ENCODE measurements around the gene IQCF2.
"Not testable (repeated sequence)": the region's sequence is repeated elsewhere in the genome, so short reads cannot be mapped to it uniquely, and the experiment has no call there.

IQCF2 gene

DNA sequence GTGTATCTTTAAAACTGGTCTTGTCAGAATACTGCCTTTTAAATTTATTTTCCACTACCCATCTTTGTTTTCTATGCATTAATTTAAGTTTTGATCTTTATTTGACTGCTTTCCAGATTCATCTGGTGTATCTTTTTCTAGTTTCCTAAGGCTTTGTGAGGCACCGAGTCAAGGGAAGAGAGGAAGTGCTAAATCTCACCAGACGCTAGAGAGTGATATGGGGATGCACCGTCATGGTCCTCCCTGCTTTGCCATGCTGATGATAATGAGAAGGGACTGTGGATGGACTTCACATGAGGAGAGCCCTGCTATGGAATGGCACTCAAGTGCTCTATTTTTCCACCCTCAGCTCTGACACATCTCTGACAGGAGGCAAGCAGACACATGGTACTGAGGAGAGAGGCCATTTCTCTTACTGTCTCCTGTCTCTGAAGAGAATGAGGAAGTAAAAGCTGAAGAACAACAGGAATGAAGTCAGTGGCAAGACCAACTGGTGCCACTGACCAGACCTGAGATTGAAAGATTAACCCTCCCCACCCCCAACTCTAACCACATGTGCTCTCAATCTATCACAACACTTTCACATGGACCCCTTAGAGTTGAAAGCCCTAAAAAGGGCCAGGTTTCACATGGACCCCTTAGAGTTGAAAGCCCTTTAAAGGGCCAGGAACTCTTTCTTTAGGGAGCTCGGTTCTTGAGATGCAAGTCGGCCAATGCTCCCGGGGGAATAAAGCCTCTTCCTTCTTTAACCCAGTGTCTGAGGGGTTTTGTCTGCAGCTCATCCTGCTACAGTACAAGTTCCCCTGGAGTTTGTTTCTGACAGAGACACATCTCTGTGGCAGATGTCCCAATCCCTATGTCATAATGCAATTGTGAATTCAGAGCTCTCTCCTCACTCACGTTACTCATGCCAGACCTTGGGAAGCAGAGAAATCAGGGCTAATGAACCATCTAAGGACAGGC, at the start of gene IQCF2:
Gene IQCF2, plus strand, starts transcription at position 913 of the 963 bp plus-strand sequence. CDS start 52 bp downstream, outside the sequence.
- no peak for DNase-seq

DNA sequence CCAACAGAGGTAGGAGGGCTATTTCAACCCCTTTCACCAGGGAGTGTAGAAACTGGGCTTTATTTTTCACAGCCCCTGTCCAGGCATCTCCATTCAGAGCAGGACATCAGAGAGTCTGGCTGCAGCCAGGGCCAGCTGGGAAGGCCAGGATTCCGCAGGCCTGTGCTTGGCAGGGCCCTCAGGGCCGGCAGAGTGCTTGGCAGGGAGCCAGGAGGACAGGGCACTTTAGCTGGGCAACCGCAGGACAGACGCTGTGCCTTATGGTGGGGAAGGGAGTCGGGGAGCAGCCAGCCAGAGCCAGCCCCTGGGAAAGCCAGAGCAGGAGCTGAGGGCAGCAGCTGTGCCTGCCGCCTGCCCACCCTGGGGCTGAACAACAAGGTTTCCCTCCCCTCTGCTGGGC, 47.9 kb upstream of the IQCF2 start:
- no peak for DNase-seq

DNA sequence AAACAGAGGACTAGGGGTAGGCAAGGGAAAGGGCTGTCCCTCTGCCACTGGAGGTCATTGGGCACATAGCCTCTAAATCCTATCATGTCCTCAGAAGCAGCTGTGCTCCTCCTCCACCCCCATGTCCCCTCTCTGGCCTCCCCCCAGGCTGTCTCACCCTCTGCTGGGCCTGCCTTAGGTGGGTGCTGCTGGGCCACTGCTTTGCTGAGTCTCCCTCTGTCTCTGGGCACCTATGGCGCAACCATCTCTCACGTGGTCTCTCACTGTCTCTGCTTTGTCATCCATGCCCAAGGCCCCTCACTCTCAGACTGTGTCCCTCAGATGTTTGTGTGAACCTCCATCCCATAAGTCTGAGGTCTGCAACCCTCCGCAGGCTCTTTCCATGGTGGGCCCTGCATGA, 47.4 kb upstream of the IQCF2 start:
- no peak for DNase-seq

DNA sequence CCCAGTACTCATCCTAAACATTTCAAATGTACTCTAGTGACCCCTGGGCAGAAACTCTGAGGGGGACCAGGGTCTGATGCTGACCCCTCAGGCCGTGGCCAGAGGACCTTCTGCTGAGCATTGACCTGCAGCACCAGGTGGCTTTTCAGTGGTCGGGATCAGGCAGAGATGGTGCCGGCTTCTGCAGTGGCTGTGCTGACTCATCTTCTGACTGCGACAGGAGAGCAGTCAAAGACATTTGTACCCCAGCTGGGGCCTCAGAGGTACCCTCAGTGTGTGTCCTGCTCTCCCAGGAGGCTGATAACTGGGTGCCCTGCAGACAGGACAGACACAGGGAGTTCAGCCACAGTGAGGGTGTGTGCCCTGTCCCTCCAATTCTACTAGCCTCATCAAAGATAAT, 45.8 kb upstream of the IQCF2 start:
- DNase-seq: no peak

DNA sequence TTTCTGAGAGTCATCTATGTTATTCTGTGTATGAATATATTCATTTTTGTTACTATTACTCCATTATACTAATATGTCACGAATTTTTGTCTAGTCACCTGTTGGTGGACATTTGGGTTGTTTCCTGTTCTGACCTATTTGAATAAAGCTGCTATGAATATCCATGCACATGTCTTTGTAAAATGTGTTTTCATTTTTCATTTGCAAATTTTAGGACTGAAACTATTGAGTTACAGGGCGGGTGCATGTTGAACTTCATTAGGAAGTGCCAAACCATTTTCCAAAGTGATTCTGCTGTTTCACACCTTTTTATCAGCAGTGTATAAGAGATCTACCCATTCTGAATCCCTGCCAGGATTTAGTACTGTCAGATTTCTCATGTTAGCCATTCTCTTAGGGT, 44.7 kb upstream of the IQCF2 start:
- DNase-seq: no peak

DNA sequence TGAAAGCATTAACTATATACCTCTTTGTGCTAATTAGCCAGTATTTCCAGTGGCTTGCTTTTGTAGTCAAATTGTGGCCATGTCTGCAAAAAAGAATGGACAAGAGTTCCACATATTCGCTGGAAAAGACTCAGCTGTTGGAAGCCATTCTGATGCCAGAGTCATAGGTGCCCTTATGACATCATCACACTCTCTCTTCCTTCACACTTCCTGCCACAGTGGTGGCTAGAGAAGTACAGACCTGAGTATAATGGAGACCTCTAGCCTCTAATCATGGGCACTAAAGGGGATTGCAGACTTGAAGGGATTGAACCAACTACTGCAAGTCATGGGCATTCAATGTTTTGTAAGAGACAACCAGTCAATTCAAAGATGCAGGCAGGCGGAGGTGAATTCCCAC, 44.0 kb upstream of the IQCF2 start:
- no peak for DNase-seq

DNA sequence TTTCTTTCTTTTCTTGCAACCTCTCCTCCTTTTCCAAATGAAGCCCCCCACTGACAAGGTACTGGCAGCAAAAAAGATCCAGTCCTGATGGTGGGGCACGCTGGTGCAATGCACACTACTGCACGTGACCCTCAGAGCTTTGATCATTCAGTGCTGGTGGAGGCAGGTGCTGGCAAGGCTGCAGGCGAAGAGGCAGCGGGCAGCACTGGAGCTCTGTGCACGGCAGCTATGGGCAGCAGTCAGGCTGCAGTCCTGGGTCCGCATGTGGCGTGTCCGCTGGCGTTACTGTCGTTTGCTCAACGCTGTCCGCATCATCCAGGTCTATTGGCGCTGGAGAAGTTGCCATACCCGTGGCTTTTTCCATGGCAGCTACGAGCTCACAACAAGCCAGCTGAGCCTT, 42.3 kb upstream of the IQCF2 start:
- DNase-seq: no peak

DNA sequence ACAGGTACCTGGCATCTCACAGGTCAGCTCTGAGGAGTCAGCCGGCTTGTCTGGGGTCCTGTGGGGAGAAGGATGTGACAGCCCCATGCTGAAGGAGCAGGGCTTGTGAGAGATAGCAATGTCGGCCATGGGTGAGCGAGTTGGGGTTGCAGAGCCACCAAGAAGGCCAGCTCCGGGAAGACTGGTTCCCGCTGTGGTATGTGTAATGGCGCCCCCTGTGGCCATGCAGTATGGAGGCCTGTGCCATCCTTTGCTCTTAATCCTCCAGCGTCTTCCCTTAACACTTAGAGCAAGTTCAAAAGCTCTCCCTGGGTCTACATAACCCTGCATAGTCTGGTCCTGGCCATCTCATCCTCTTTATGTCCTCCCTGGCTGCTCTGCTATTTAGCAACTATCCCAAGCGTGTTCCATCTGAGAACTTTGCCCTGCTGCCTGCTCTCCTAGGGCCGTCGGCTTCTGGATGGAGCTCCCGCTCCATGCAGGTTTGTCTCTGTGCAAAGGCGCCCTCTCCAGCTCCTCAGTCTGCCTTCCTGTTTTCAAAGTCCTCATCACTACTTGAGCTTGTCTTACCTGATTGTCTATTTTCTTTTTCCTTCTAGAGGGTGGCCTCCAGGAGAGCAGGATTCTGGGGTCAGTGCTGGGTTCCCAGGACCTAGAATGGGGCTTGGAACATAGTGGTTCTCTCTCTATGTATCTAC, 41.6 kb upstream of the IQCF2 start:
- DNase-seq: no peak

DNA sequence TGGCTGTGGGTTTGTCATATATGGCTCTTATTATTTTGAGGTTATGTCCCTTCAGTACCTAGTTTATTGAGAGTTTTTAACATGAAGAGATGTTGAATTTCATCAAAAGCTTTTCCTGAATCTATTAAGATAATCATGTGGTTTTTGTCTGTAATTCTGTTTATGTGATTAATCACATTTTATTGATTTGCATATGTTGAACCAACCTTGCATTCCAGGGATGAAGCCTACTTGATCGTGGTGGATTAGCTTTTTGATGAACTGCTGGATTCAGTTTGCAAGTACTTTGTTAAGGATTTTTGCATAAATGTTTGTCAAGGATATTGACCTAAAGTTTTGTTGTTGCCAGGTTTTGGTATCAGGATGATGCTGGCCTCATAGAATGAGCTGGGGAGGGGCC, 33.1 kb upstream of the IQCF2 start:
- DNase-seq: no peak

DNA sequence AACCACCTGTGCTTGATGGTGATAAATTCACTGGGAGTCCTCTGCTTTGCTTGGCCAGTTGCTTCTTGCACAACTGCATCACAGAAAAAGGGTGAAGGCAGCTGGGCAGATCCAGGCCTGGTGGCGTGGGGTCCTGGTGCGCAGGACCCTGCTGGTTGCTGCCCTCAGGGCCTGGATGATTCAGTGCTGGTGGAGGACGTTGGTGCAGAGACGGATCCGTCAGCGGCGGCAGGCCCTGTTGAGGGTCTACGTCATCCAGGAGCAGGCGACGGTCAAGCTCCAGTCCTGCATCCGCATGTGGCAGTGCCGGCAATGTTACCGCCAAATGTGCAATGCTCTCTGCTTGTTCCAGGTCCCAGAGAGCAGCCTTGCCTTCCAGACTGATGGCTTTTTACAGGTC, 31.1 kb upstream of the IQCF2 start:
- no peak for DNase-seq

DNA sequence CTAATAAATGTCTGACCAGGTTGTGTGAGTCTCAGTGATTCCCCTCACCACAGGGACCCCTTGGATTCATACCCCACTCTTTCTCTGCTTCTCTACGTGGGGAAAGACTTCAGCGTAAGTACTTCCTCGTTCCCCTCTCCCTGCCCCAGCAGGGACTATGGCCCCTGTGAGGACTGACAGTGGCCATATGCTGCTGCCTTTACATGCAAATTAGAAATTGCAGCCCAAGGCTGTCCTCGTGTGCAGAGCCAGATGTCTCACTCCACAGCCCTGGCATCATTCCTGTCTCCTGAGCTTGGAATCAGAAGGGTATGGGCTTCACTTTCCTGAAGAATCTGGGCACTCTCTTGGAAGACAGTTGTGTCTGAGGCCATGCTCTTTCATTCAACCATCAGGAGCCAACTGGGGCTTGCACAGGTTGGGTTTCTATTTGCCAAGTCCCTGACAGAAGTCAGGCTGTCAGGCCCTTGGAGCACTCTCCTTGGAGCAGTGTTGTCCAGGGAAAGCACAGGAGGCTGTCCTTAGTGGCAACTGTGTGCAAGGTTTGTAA, 30.5 kb upstream of the IQCF2 start:
- DNase-seq: no peak

DNA sequence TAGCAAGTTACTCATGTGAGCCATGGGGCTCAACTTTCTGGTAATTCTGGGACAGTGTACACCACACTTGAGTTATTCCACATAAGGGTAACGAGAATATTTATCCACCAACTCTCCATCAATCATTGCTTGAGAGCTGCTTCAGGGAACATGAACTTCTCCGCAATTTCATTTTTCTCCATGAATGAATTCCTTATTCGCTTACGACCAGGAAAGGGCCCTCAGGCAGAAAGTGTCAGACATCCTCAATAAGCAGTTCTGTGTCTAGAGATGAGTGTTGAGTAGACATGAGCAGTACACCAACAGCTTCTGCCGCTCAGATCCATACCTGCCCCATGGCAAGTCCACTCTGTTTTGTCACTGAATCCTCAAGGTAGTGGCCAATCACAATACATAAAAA, 24.8 kb upstream of the IQCF2 start:
- DNase-seq: no peak

DNA sequence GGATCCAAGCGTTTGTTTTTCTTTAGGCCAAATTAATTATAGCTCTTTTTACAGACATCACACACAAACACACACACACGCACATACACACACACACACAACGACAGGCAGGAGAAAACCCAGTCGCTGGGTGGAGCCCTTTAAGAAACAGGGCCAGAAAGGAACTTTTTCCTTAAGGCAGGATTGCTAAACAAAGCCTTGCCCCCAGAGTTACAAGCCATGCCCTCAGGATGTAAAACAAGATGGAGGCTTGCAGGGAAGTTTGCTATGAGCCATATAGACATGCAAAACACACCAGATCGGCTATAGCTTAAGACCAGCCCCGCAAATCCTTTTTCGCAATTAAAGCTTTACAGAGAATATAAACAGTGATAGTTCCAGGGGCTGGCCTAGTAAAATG, 16.3 kb upstream of the IQCF2 start:
- no peak for DNase-seq

DNA sequence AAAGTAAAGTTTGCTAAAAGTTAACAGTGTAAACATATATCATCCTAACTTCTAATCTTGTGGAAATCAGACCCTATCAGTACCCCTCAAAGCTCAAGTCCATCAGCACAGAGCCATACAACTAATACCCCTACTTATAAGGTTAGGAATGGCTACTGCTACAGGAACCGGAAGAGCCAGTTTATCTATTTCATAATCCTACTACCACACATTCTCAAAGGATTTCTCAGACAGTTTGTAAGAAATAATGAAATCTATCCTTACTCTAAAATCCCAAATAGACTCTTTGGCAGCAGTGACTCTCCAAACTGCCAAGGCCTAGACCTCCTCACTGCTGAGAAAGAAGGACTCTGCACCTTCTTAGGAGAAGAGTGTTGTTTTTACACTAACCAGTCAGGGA, 6.0 kb upstream of the IQCF2 start:
- DNase-seq: not testable (repeated sequence)

DNA sequence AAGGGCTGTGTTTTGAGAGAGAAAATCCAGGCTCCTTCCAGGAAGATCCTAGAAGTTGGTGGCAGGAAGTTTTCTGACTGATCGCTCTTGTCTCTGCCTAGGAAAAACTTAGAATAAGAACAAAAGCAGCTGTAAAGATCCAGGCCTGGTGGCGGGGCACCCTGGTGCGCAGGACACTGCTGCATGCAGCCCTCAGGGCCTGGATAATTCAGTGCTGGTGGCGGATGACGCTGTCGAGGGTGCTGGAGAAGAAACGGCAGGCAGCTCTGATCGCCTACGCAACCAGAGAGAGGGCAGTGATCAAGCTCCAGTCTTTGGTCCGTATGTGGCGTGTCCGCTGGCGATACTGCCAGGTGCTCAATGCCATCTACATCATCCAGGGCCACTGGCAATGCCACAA, 1.5 kb downstream of the IQCF2 start:
- DNase-seq: no peak

DNA sequence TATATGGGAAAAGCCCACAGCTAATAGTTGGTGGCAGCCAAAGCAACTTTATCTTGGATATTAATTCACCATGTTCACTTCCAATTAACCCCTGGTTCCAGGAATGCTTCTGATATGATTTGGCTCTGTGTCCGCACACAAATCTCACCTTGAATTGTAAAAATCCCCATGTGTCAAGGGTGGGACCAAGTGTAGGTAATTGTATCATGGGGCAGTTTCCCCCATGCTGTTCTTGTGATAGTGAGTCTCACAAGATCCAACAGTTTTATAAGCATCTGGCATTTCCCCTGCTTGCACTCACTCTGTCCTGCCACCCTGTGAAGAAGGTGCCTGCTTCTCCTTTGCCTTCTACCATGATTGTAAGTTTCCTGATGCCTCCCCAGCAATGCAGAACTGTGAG, 7.5 kb downstream of the IQCF2 start:
- DNase-seq: not testable (repeated sequence)

DNA sequence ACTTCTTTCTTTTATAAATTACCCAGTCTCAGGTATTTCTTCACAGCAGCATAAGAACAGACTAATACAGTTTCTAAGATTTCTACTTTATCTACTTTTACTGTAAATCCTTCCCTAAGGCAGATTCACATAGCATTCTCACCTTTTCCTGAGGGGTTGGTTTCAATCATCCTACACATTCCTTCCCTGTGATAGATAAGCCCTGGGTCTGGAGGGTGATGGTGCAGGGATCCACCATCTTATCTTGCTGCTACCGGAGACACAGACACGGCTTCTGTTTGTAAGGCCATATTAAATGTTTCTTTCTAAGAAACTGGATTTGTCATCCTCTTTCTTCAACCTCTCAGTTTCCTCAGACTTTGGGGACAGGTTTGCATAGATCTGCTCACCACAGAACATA, 7.9 kb downstream of the IQCF2 start:
- DNase-seq: no peak

DNA sequence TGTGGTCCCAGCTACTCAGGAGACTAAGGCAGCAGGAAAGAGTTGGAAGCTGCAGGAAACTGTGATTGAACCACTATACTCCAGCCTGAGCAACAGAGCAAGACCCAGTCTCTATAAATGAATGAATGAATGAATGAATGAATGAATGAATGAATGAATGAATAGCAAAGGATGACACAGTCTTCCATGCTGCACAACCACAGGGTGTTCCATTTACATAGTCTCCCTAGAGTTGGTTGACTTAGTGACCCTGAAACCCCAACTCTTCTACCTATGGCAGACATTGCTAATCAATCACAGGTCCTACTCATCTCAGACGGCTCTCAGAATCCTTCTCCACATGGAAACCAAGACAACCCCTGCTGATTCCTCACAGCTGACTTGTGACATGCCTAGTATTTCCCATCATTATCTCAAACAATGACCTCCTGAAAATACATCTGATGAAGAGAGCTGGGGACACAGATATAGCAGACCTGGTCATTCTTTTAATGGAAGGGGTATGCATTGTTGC, 11.9 kb downstream of the IQCF2 start:
- DNase-seq: no peak

DNA sequence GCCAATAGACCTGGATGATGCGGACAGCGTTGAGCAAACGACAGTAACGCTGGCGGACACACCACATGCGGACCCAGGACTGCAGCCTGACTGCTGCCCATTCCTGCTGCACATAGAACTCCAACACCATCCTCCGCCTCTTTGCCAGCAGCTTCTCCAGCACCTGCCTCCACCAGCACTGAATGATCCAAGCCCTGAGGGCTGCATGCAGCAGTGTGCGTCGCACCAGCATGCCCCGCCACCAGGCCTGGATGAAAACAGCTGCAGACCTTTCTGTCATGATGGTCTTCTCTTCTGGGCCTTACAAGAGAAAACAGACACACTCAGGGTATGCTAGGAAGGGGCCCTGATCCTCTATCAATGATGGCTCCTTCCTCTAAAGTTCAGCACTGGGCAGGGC, 12.5 kb downstream of the IQCF2 start:
- no peak for DNase-seq

DNA sequence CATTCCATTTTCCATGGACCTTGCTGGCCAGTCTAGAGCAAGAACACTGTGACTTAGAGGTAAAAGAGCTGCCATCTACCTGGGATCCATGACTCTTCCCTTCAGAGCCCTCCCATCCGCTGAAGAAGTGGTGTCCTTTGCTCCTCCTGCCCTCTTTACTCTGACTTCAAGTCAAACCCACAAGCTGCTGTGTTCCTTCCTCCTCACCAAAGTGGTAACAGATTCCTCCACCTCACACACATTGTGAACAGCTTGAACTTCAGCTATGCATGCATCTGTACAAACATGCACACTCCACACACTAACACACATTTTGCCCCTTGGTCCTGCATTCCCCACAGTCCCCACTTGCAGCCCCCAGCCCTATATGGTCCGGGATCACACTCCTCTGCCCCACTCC, 13.0 kb downstream of the IQCF2 start:
- DNase-seq: no peak

DNA sequence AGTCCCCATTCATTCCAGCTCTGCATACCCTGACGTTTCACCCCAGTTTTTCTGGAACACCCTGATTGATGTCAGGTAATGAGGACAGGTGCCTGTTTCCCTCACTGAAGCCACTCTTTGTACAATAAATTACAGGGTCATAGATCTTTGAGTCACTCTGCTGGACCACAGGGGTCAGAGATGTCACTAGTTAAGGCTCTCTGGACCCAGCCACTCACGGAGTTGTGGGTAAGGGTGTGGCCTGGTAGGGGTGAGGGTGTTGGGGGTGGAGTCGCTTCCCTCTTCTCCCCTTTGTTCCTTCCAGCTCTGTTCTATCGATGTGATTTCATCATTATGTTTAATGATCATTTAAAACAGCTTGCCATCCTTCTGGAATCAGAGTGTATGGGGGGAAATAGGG, 13.5 kb downstream of the IQCF2 start:
- DNase-seq: no peak

DNA sequence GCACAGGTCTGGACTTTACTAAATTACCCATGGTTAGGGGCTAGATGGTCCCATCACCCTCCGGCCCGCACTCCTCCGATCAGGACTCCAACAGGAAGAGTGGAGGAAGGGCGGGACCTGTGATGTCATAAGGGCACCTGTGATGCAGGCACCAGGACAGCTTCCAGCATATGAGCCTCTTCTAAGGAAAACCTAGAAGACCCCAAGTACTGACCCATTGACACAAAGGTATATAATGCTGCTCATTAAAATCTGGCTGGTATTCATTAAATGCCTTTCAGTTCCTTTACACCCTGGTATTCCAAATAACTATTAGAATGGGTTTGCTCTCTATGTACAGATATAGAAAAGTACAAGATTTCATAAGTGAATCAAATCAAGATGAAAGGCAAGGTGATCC, 14.1 kb downstream of the IQCF2 start, which contains the start of gene IQCF5:
Gene IQCF5, minus strand, starts transcription at position 101 of the 400 bp plus-strand sequence. Its CDS starts 70 bp downstream, at position 31.
- DNase-seq: no peak

DNA sequence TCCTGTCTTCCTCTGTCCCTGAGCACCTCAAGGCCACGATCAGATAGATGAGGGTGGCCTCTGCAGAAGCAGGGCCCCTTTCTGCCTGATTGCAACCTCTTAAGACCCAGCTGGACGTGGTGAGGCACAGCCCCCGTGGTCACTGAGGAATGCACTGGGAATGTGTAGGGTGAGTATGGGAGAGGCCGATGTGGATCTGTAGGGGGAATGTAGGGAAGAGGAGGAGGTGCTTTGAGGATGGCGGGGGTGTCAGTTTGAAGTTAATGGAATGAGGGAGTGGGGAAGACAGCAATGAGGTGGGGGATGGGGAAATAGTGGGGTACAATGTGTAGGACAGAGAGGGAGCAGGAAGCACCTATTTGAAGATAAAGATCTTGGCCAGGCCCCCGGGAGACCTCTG, 14.8 kb downstream of the IQCF2 start:
- no peak for DNase-seq

DNA sequence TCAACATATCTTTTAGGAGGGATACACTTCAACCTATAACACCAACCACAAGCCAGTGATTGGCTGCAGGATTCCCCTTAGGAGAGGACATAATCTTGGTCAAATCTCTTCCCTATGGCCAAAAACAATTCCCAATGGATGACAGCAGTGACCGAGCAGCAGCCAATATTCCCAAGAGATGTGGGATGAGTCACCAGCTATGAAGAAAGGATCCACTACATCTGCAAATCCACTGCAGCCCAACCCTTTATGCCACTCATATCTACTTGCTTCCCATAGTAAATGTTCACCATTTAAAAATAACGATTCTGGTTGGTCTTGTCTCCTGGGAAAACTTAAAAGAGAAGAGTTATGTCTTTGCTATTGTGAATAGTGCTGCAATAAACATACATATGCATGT, 18.5 kb downstream of the IQCF2 start:
- DNase-seq: no peak
